ENCODE data around the gene RASIP1.
"Not testable (repeated sequence)": the region's sequence is repeated elsewhere in the genome, so short reads cannot be mapped to it uniquely, and the experiment has no call there.

The RASIP1 gene

GRCh38 chr19:48685583-48685982 lies 54.8 kb downstream of the RASIP1 start:
- H3K4me1 ChIP-seq = no peaks in the 10 kb centered on the region
- no peaks in the 10 kb centered on the region for H3K36me3 ChIP-seq (ENCODE audit: control insufficient read depth, insufficient read depth, low read length)
- TF ChIP-seq CTCF (IDR thresholded peaks at IDR 0.05) = no peak
- H3K4me2 ChIP-seq (ENCODE audit: low read length) = no peak overlapping the region
- H3K9ac ChIP-seq = no peak overlapping the region
- no peak overlapping the region for H3K4me3 ChIP-seq (ENCODE audit: low read depth, low read length)
- no peak overlapping the region for H3K27ac ChIP-seq
- no peaks in the 10 kb centered on the region for H3K9me3 ChIP-seq (ENCODE audit: control insufficient read depth, low read length)
- no peaks in the 10 kb centered on the region for H3K79me2 ChIP-seq
- no peaks in the 10 kb centered on the region for H3K27me3 ChIP-seq (ENCODE audit: control insufficient read depth, insufficient read depth, low read length)
- H2AFZ ChIP-seq = no peak overlapping the region

- no peaks in the 10 kb centered on the region for H3K27me3 ChIP-seq (ENCODE audit: control insufficient read depth, insufficient read depth, low read length)
- no peaks in the 10 kb centered on the region for H3K9me3 ChIP-seq (ENCODE audit: control insufficient read depth, low read length)
- no peak for TF ChIP-seq CTCF (IDR thresholded peaks at IDR 0.05)
- H3K4me1 ChIP-seq = no peaks in the 10 kb centered on the region
- no peaks in the 10 kb centered on the region for H3K79me2 ChIP-seq
- no peak overlapping the region for H2AFZ ChIP-seq
- H3K4me2 ChIP-seq (ENCODE audit: low read length) = no peak overlapping the region
- H3K4me3 ChIP-seq (ENCODE audit: low read depth, low read length) = no peak overlapping the region
- no peak overlapping the region for H3K27ac ChIP-seq
- no peak overlapping the region for H3K9ac ChIP-seq
- H3K36me3 ChIP-seq (ENCODE audit: control insufficient read depth, insufficient read depth, low read length) = no peaks in the 10 kb centered on the region
Measured at GRCh38 chr19:48683349-48683748, 57.1 kb downstream of the RASIP1 start.

GRCh38 chr19:48681127-48681470 lies 59.3 kb downstream of the RASIP1 start:
- Histone ChIP-seq H3K79me2 (no peaks in the 10 kb centered on the region), H3K9ac (no peak overlapping the region), H3K9me3 (ENCODE audit: control insufficient read depth, low read length) (no peaks in the 10 kb centered on the region), H3K27ac (no peak overlapping the region), H3K36me3 (ENCODE audit: control insufficient read depth, insufficient read depth, low read length) (no peaks in the 10 kb centered on the region), H3K27me3 (ENCODE audit: control insufficient read depth, insufficient read depth, low read length) (no peaks in the 10 kb centered on the region), H2AFZ (no peak overlapping the region), H3K4me2 (ENCODE audit: low read length) (no peak overlapping the region), H3K4me1 (no peaks in the 10 kb centered on the region), H3K4me3 (ENCODE audit: low read depth, low read length) (no peak overlapping the region)
- no peak for TF ChIP-seq CTCF (IDR thresholded peaks at IDR 0.05)

- no peaks in the 10 kb centered on the region for H3K9me3 ChIP-seq (ENCODE audit: control insufficient read depth, low read length)
- H2AFZ ChIP-seq = no peak overlapping the region
- no peaks in the 10 kb centered on the region for H3K27me3 ChIP-seq (ENCODE audit: control insufficient read depth, insufficient read depth, low read length)
- H3K4me1 ChIP-seq = no peaks in the 10 kb centered on the region
- H3K79me2 ChIP-seq = no peaks in the 10 kb centered on the region
- H3K9ac ChIP-seq = no peak overlapping the region
- no peak overlapping the region for H3K27ac ChIP-seq
- no peak overlapping the region for H3K4me2 ChIP-seq (ENCODE audit: low read length)
- no peak for TF ChIP-seq CTCF (IDR thresholded peaks at IDR 0.05)
- no peaks in the 10 kb centered on the region for H3K36me3 ChIP-seq (ENCODE audit: control insufficient read depth, insufficient read depth, low read length)
- H3K4me3 ChIP-seq (ENCODE audit: low read depth, low read length) = no peak overlapping the region
Measured at GRCh38 chr19:48680436-48681126, 59.8 kb downstream of the RASIP1 start.

- not testable (repeated sequence) for H3K9ac ChIP-seq; H3K4me3 ChIP-seq (ENCODE audit: low read depth, low read length); H3K27me3 ChIP-seq (ENCODE audit: control insufficient read depth, insufficient read depth, low read length); H3K27ac ChIP-seq; H3K4me2 ChIP-seq (ENCODE audit: low read length); H3K4me1 ChIP-seq; H3K36me3 ChIP-seq (ENCODE audit: control insufficient read depth, insufficient read depth, low read length); H3K9me3 ChIP-seq (ENCODE audit: control insufficient read depth, low read length); H3K79me2 ChIP-seq; H2AFZ ChIP-seq
Measured at GRCh38 chr19:48680006-48680405, 60.4 kb downstream of the RASIP1 start.

All from parathyroid adenoma (tissue), 2 donors.